Upper lobe of left lung (tissue), 6 donors: ENCODE data around the gene MIGA1. TPM values are rescaled to one million over a fixed set of nuclear protein-coding genes. Genes with fewer than 3 reads are reported as not detected.

Experiments
- ATAC-seq, 2 donors: fragments of 200-7000 bp; cut with Tn5 transposase; one replicate each; pipeline ENCODE4 v1.9.1; 2022; ENCODE audit warnings: mild to moderate bottlenecking in 2 of 2, moderate library complexity in 2 of 2; ENCODE audit not compliant: low FRiP score in 2 of 2
- DNase-seq, 2 donors: peaks; one replicate each; pipeline ENCODE4 v3.0.0-alpha.2; 2019 to 2020
- H3K27ac ChIP-seq, 4 donors: fragments of 200-600 bp; sonication (generic); one replicate each; pipeline ENCODE4 v1.5.1; 2016 to 2019
- H3K27me3 ChIP-seq, 4 donors: fragments of 200-600 bp; sonication (generic); one replicate each; pipeline ENCODE4 v1.5.1; 2017 to 2019
- H3K36me3 ChIP-seq, 4 donors: fragments of 200-600 bp; sonication (generic); one replicate each; pipeline ENCODE4 v1.5.1; 2016 to 2019
- H3K4me1 ChIP-seq, 4 donors: fragments of 200-600 bp; sonication (generic); one replicate each; pipeline ENCODE4 v1.5.1; 2018 to 2019
- H3K4me3 ChIP-seq, 4 donors: fragments of 200-600 bp; sonication (generic); one replicate each; pipeline ENCODE4 v1.5.1; 2017 to 2019; ENCODE audit warnings: mild to moderate bottlenecking in 2 of 4, moderate library complexity in 1 of 4
- H3K9me3 ChIP-seq, 4 donors: fragments of 200-600 bp; sonication (generic); one replicate each; pipeline ENCODE4 v1.5.1; 2018 to 2019
- EP300 ChIP-seq, 4 donors: sonication (generic); formaldehyde crosslinking; IDR thresholded peaks; one replicate each; pipeline ENCODE4 v1.5.1; 2017; ENCODE audit warnings: antibody characterized with exemption in 4 of 4, control low read depth in 2 of 4
- POLR2A ChIP-seq, 4 donors: fragments of 450-650 bp; IDR thresholded peaks; one replicate each; pipeline ENCODE4 v1.5.1; 2016 to 2017; ENCODE audit warnings: antibody characterized with exemption in 4 of 4, mild to moderate bottlenecking in 2 of 4
- POLR2AphosphoS5 ChIP-seq, 2 donors: sonication (generic); formaldehyde crosslinking; IDR thresholded peaks; one replicate each; pipeline ENCODE4 v1.5.1; 2017; ENCODE audit warnings: antibody characterized with exemption in 2 of 2
- WGBS, 2 donors: methylation state at CpG; one replicate each; pipeline ENCODE4 v1.1.5; 2017 to 2018; 5-methylcytosine and 5-hydroxymethylcytosine counted together
- total RNA-seq, 6 donors: library from RNA; depleted of rRNA in 4 of 6; stranded (reverse); fragments of >200 nt in 4 of 6; gene quantifications; one replicate each; pipeline versions ENCODE4 v1.1.0 to v1.2.1, GENCODE V29; 2016 to 2021
- TF ChIP-seq, protein P1 (sequence below), 6 experiments: fragments of 450-650 bp in 4 of 6; fragments of 200-600 bp in 2 of 6; sonication (generic) in 2 of 6; IDR thresholded peaks; one replicate each; pipeline ENCODE4 v1.5.1; 2016 to 2019; ENCODE audit warnings: antibody characterized with exemption in 6 of 6
- donor health status: DM: no; HTN: no; CAD: no; lungs with moderate emphysema.
- donor health status: DM: no; HTN: yes; CAD: no; lungs with severe emphysema.

MIGA1 gene
- total RNA-seq, 6 donors from 2014 or later, result 7.7 to 19.2 (median 13.5) TPM

DNA sequence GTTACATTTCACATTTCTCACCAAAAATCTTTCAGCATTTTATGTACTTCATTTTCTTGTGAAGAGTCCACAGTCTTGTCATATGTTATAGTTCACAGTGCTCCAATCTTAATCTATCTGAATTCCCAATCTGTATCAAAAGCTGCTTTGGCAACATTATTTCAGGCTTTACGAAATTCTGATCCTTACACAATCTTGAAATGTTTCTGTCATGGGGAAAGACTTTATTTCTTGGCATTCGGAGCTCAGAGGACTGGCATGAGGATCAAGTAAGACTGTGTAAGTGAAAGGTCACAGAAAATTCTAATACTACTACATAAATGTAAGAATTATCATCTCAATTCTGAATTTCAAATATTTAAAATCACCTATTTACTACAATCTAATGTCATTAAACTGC, 21.8 kb upstream of the MIGA1 start:
- Histone ChIP-seq H3K4me1 (peaks cover 21 to 32% (median 27%) of the 10 kb centered on the region in 4 donors), H3K9me3 (no peaks in the 10 kb centered on the region), H3K27me3 (no peaks in the 10 kb centered on the region), H3K4me3 (peak overlapping the region in 1 of 4 donors; percentile 92), H3K27ac (peak overlapping the region in 2 of 4 donors; percentile 17 to 91), H3K36me3 (no peaks in the 10 kb centered on the region)
- TF ChIP-seq POLR2A (IDR thresholded peaks at IDR 0.05), result no peak
- DNase-seq (no peak), ATAC-seq (no peak)
- 30 to 37% methylated on average over 2 of the region's 2 CpGs for WGBS, 2 donors

DNA sequence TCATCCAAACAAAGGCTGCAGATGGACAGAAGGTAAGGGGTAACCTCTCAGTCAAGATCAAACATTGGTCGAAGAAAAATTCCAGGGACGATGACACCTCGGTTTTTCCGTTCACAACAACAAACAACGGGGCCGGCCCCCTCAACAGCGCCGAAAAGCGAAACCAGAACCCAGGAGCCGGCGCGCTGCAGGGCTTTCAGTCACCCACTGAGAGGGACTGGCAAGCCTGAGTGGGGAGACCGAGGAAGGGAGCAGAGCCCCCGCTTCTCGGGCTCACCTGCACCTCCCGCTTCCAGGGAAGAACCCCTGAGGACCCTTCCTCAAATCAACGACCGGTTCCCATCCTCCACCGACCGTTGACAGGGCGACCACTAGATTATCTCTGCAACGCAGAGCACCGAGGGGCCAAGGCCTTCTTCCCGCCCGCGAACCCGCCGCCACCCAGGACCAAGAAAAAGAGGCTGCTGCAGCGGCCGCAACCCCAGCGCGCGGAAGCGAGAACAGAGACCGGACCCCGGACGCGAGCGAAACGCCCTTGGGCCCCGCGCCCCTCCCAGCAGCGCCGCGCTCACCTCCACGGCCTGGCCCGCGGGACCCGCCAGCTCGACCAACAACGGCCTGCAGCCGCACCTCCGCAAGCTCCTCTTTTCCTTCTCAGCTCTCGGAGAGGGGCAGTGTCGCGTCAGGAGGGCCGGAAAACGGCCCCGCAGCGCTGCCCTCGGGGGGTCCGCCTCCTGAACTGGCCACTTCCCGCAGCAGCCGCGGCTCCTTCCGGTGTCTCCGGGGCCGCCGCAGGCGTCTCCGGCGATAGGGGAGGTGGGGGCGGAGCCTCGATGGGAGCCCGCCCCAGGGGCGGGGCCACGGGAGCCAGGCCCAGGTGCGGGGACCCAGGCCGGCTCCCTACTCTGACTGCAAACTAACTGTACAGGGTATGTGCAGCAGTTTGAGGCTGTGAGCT, 20.1 kb upstream of the MIGA1 start, which contains the start of gene USP33:
TSS of gene USP33 (minus strand) at position 782 of the 958 bp plus-strand sequence. CDS start 18,155 bp downstream, outside the sequence.
- WGBS, 2 donors, result 1% methylated on average over 47 of the region's 79 CpGs
- Histone ChIP-seq H3K27ac (peak within 1 kb of the TSS; percentile 82 to 91 (median 89)), H3K9me3 (no peaks in the 10 kb centered on the region), H3K27me3 (no peaks in the 10 kb centered on the region), H3K36me3 (no peaks in the 10 kb centered on the region), H3K4me3 (peak within 1 kb of the TSS; percentile 76 to 96 (median 90)), H3K4me1 (peaks cover 21 to 32% (median 26%) of the 10 kb centered on the region in 4 donors)
- peak; percentile 96 to 99 for ATAC-seq
- peak; percentile 95 to 98 for DNase-seq
- peak; percentile 82 to 86 for TF ChIP-seq POLR2AphosphoS5 (IDR thresholded peaks at IDR 0.05)
- TF ChIP-seq POLR2A (IDR thresholded peaks at IDR 0.05), result peak in 3 of 4 donors; percentile 77 to 89 (median 86)
- TF ChIP-seq, protein P1, sequence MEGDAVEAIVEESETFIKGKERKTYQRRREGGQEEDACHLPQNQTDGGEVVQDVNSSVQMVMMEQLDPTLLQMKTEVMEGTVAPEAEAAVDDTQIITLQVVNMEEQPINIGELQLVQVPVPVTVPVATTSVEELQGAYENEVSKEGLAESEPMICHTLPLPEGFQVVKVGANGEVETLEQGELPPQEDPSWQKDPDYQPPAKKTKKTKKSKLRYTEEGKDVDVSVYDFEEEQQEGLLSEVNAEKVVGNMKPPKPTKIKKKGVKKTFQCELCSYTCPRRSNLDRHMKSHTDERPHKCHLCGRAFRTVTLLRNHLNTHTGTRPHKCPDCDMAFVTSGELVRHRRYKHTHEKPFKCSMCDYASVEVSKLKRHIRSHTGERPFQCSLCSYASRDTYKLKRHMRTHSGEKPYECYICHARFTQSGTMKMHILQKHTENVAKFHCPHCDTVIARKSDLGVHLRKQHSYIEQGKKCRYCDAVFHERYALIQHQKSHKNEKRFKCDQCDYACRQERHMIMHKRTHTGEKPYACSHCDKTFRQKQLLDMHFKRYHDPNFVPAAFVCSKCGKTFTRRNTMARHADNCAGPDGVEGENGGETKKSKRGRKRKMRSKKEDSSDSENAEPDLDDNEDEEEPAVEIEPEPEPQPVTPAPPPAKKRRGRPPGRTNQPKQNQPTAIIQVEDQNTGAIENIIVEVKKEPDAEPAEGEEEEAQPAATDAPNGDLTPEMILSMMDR (IDR thresholded peaks at IDR 0.05), result no peak
- TF ChIP-seq EP300 (IDR thresholded peaks at IDR 0.05), result peak in 1 of 4 donors; percentile 13

GRCh38 chr1:77762072-77762476, 17.4 kb upstream of the MIGA1 start:
- Histone ChIP-seq H3K27ac (no peak overlapping the region), H3K36me3 (no peaks in the 10 kb centered on the region), H3K9me3 (no peaks in the 10 kb centered on the region), H3K4me1 (peaks cover 11 to 20% (median 15%) of the 10 kb centered on the region in 4 donors), H3K4me3 (no peak overlapping the region), H3K27me3 (no peaks in the 10 kb centered on the region)
- TF ChIP-seq, protein P1 (IDR thresholded peaks at IDR 0.05), result no peak
- TF ChIP-seq EP300 (IDR thresholded peaks at IDR 0.05) (no peak), POLR2A (IDR thresholded peaks at IDR 0.05) (no peak), POLR2AphosphoS5 (IDR thresholded peaks at IDR 0.05) (no peak)
- WGBS, 2 donors, result 28 to 36% methylated on average over 1 of the region's 1 CpG
- ATAC-seq (no peak), DNase-seq (no peak)

GRCh38 chr1:77768006-77768405, 11.4 kb upstream of the MIGA1 start:
- no peak for ATAC-seq
- H3K4me3 ChIP-seq, result no peak overlapping the region
- 83 to 92% methylated on average over 4 of the region's 4 CpGs for WGBS, 2 donors

More at GRCh38 chr1:77768006-77768405, 11.4 kb upstream of the MIGA1 start:
- DNase-seq, result no peak
- Histone ChIP-seq H3K9me3 (no peaks in the 10 kb centered on the region), H3K27ac (no peak overlapping the region), H3K4me1 (no peaks in the 10 kb centered on the region), H3K36me3 (no peaks in the 10 kb centered on the region), H3K27me3 (no peaks in the 10 kb centered on the region)
- TF ChIP-seq, protein P1 (IDR thresholded peaks at IDR 0.05), result no peak
- TF ChIP-seq EP300 (IDR thresholded peaks at IDR 0.05) (no peak), POLR2A (IDR thresholded peaks at IDR 0.05) (no peak)
